HUES6 (cell line): Measurements from ENCODE around the gene KPNA4.
"Not testable (repeated sequence)": the region's sequence is repeated elsewhere in the genome, so short reads cannot be mapped to it uniquely, and the experiment has no call there.

Source experiments
- H3K27ac ChIP-seq: 2 replicates; pipeline ENCODE4 v1.7.0; 2013; ENCODE audit warnings: low read depth, mild to moderate bottlenecking, low read length, inconsistent platforms
- H3K27me3 ChIP-seq: 2 replicates; pipeline ENCODE4 v1.6.1; 2013; ENCODE audit warnings: low read length; ENCODE audit not compliant: control insufficient read depth, insufficient read depth
- H3K36me3 ChIP-seq: 2 replicates; pipeline ENCODE4 v1.6.1; 2013; ENCODE audit warnings: low read length; ENCODE audit not compliant: control insufficient read depth, insufficient read depth
- H3K4me1 ChIP-seq: 2 replicates; pipeline ENCODE4 v1.6.1; 2013; ENCODE audit warnings: low read length; ENCODE audit not compliant: control insufficient read depth, insufficient read depth
- H3K4me3 ChIP-seq: 2 replicates; pipeline ENCODE4 v1.5.1; 2013; ENCODE audit warnings: low read depth, low read length
- H3K9ac ChIP-seq: one replicate; pipeline ENCODE4 v1.6.1; 2013; ENCODE audit warnings: mild to moderate bottlenecking, low read length
- H3K9me3 ChIP-seq: 2 replicates; pipeline ENCODE4 v1.6.1; 2013; ENCODE audit warnings: low read depth, low read length; ENCODE audit not compliant: control insufficient read depth, insufficient read depth

The KPNA4 gene

GRCh38 chr3:160554980-160555379 is 10.4 kb downstream of the KPNA4 start:
- no peak overlapping the region for H3K4me3 ChIP-seq
- H3K4me1 ChIP-seq = peaks cover 21% of the 10 kb centered on the region; the same call in 1 of the 2 replicates
- peaks cover 31% of the 10 kb centered on the region for H3K36me3 ChIP-seq
- peaks cover 23% of the 10 kb centered on the region for H3K9me3 ChIP-seq
- no peak overlapping the region for H3K9ac ChIP-seq
- no peak overlapping the region for H3K27ac ChIP-seq
- H3K27me3 ChIP-seq = no peaks in the 10 kb centered on the region

- Histone ChIP-seq H3K4me1 (peaks cover 21% of the 10 kb centered on the region; the same call in 1 of the 2 replicates), H3K36me3 (peaks cover 25% of the 10 kb centered on the region), H3K27me3 (no peaks in the 10 kb centered on the region), H3K9ac (no peak overlapping the region), H3K27ac (no peak overlapping the region), H3K4me3 (no peak overlapping the region), H3K9me3 (peaks cover 31% of the 10 kb centered on the region)
Observed at GRCh38 chr3:160553827-160554226, 11.5 kb downstream of the KPNA4 start.

GRCh38 chr3:160546727-160547126 is 18.6 kb downstream of the KPNA4 start:
- peaks cover 32% of the 10 kb centered on the region for H3K9me3 ChIP-seq
- no peak overlapping the region for H3K9ac ChIP-seq
- no peak overlapping the region for H3K27ac ChIP-seq
- no peaks in the 10 kb centered on the region for H3K27me3 ChIP-seq
- H3K4me3 ChIP-seq = no peak overlapping the region
- H3K4me1 ChIP-seq = no peaks in the 10 kb centered on the region
- peaks cover 18% of the 10 kb centered on the region for H3K36me3 ChIP-seq

- Histone ChIP-seq H3K36me3 (peaks cover 6% of the 10 kb centered on the region), H3K4me3 (no peak overlapping the region), H3K4me1 (no peaks in the 10 kb centered on the region), H3K27ac (no peak overlapping the region), H3K9ac (no peak overlapping the region), H3K27me3 (no peaks in the 10 kb centered on the region), H3K9me3 (peaks cover 21% of the 10 kb centered on the region)
Observed at GRCh38 chr3:160545504-160545871, 19.9 kb downstream of the KPNA4 start.

- peaks cover 16% of the 10 kb centered on the region for H3K9me3 ChIP-seq
- no peak overlapping the region for H3K9ac ChIP-seq
- no peak overlapping the region for H3K27ac ChIP-seq
- H3K27me3 ChIP-seq = no peaks in the 10 kb centered on the region
- H3K4me1 ChIP-seq = no peaks in the 10 kb centered on the region
- H3K36me3 ChIP-seq = peaks cover under 1% of the 10 kb centered on the region; the same call in 1 of the 2 replicates
- no peak overlapping the region for H3K4me3 ChIP-seq
Observed at GRCh38 chr3:160544844-160545503, 20.4 kb downstream of the KPNA4 start.

- no peak overlapping the region for H3K9ac ChIP-seq
- H3K27me3 ChIP-seq = no peaks in the 10 kb centered on the region
- no peak overlapping the region for H3K4me3 ChIP-seq
- peaks cover 1% of the 10 kb centered on the region for H3K36me3 ChIP-seq
- H3K4me1 ChIP-seq = no peaks in the 10 kb centered on the region
- no peaks in the 10 kb centered on the region for H3K9me3 ChIP-seq
- no peak overlapping the region for H3K27ac ChIP-seq
Observed at GRCh38 chr3:160540551-160540950, 24.8 kb downstream of the KPNA4 start.

GRCh38 chr3:160538895-160539294 is 26.5 kb downstream of the KPNA4 start:
- Histone ChIP-seq H3K4me3 (no peak overlapping the region), H3K9ac (no peak overlapping the region), H3K27ac (no peak overlapping the region), H3K9me3 (no peaks in the 10 kb centered on the region), H3K36me3 (peaks cover 16% of the 10 kb centered on the region), H3K4me1 (no peaks in the 10 kb centered on the region), H3K27me3 (no peaks in the 10 kb centered on the region)

- H3K4me3 ChIP-seq = no peak overlapping the region
- H3K9me3 ChIP-seq = no peaks in the 10 kb centered on the region
- no peaks in the 10 kb centered on the region for H3K27me3 ChIP-seq
- no peak overlapping the region for H3K27ac ChIP-seq
- H3K36me3 ChIP-seq = peaks cover 21% of the 10 kb centered on the region
- no peak overlapping the region for H3K9ac ChIP-seq
- no peaks in the 10 kb centered on the region for H3K4me1 ChIP-seq
Observed at GRCh38 chr3:160537729-160538128, 27.6 kb downstream of the KPNA4 start.

- Histone ChIP-seq H3K27ac (no peak overlapping the region), H3K36me3 (peaks cover 71% of the 10 kb centered on the region), H3K4me1 (no peaks in the 10 kb centered on the region), H3K4me3 (no peak overlapping the region), H3K9me3 (no peaks in the 10 kb centered on the region), H3K9ac (no peak overlapping the region), H3K27me3 (no peaks in the 10 kb centered on the region)
Observed at GRCh38 chr3:160532371-160532770, 33.0 kb downstream of the KPNA4 start.

- no peak overlapping the region for H3K9ac ChIP-seq
- H3K4me3 ChIP-seq = no peak overlapping the region
- no peaks in the 10 kb centered on the region for H3K9me3 ChIP-seq
- H3K4me1 ChIP-seq = no peaks in the 10 kb centered on the region
- H3K36me3 ChIP-seq = peaks cover 81% of the 10 kb centered on the region
- H3K27ac ChIP-seq = no peak overlapping the region
- H3K27me3 ChIP-seq = no peaks in the 10 kb centered on the region
Observed at GRCh38 chr3:160531311-160531710, 34.1 kb downstream of the KPNA4 start.

GRCh38 chr3:160516391-160516790 is 49.0 kb downstream of the KPNA4 start:
- H3K36me3 ChIP-seq = peaks cover 91% of the 10 kb centered on the region
- H3K9me3 ChIP-seq, H3K4me3 ChIP-seq, H3K27ac ChIP-seq, H3K4me1 ChIP-seq, H3K9ac ChIP-seq, H3K27me3 ChIP-seq: not testable (repeated sequence)
